Measurements from ENCODE around the gene TGFB1. TPM values are rescaled to one million over a fixed set of nuclear protein-coding genes. Genes with fewer than 3 reads are reported as not detected.

The TGFB1 gene
- total and polyA plus RNA-seq, 9 of the 15 experiments (the other 6 are each of a cell fraction or from before 2014, with no cell fraction given) = 0.24 to 159 (median 17.2) TPM

- no peak for DNase-seq (ENCODE audit: extremely low read depth in 1 of 4, low spot score in 3 of 4)
- Histone ChIP-seq H3K79me2 (ENCODE audit: control insufficient read depth, insufficient read depth, low read length) (peaks cover 25% of the 10 kb centered on the region), H3K9ac (ENCODE audit: insufficient read depth in 1 of 2, low read depth in 2 of 2, low read length in 2 of 2) (no peak overlapping the region), H3K36me3 (ENCODE audit: control insufficient read depth, insufficient read depth, low read length) (no peaks in the 10 kb centered on the region), H3K9me1 (ENCODE audit: control insufficient read depth, insufficient read depth, low read length) (no peaks in the 10 kb centered on the region), H3K27ac (ENCODE audit: extremely low read depth, low read depth, low read length) (peak overlapping the region; percentile 15; the same call in 1 of the 3 replicates), H3K27me3 (ENCODE audit: control insufficient read depth in 2 of 2, insufficient read depth in 2 of 2, low read length in 2 of 2) (no peaks in the 10 kb centered on the region), H3K4me3 (no peak overlapping the region), H3K4me2 (ENCODE audit: insufficient read depth, low read length) (no peak overlapping the region), H3K9me3 (replicated peaks; ENCODE audit: control insufficient read depth, insufficient read depth, low read depth, low read length) (no peaks in the 10 kb centered on the region), H4K20me1 (replicated peaks; ENCODE audit: control insufficient read depth, insufficient read depth, low read length) (no peaks in the 10 kb centered on the region), H3K4me1 (replicated peaks in 1 of 2; ENCODE audit: control insufficient read depth in 2 of 2, insufficient read depth in 2 of 2, low read length in 2 of 2) (peaks cover 5 to 7% of the 10 kb centered on the region in 2 experiments; a peak in 3 of 5 replicates), H2AFZ (ENCODE audit: low read depth, low read length) (no peak overlapping the region)
- CTCF ChIA-PET (ENCODE audit: low intra/inter-chr PET ratio) = no interaction called here
- POLR2A ChIA-PET = no interaction called here
- intact Hi-C loops (cut with micrococcal nuclease) (no loop called here), in situ Hi-C loops (cut with MboI) (no loop called here)
- ATAC-seq = no peak
- FAIRE-seq = no peak
- 43% methylated on average over 3 of the region's 4 CpGs for WGBS (ENCODE audit: insufficient coverage, low coverage, missing lambda C conversion rate)
- TF ChIP-seq, protein P1, sequence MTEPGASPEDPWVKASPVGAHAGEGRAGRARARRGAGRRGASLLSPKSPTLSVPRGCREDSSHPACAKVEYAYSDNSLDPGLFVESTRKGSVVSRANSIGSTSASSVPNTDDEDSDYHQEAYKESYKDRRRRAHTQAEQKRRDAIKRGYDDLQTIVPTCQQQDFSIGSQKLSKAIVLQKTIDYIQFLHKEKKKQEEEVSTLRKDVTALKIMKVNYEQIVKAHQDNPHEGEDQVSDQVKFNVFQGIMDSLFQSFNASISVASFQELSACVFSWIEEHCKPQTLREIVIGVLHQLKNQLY (CRISPR knock-in tag; conservative IDR thresholded peaks at IDR 0.05) = no peak
- 0 out of 2 replicates have a peak, but pooled peaks have one; percentile 16 for TF ChIP-seq CBFA2T3 (IDR thresholded peaks at IDR 0.05)
- no peak for TF ChIP-seq RBM14 (IDR thresholded peaks at IDR 0.05; ENCODE audit: borderline replicate concordance, insufficient read depth, low read depth, low read length)
- TF ChIP-seq ZNF263 (CRISPR knock-in tag; IDR thresholded peaks at IDR 0.05; ENCODE audit: borderline replicate concordance) = no peak
- TF ChIP-seq ZNF398 (CRISPR knock-in tag; IDR thresholded peaks at IDR 0.05) = no peak
- BruUV-seq (replicated peaks) = no TSS peak
These were observed 47.8 kb upstream of the TGFB1 start for GRCh38 chr19:41401483-41401882.
